Measurements from ENCODE around the gene LMBRD2. TPM values are rescaled to one million over a fixed set of nuclear protein-coding genes. Genes with fewer than 3 reads are reported as not detected.
A peak's percentile ranks its signal among the peaks of the same experiment; 100 is the strongest.

LMBRD2 gene
- total and polyA plus RNA-seq, 2 donors (not counting 1 experiment from before 2014, with no cell fraction given): 2.1 to 10.0 TPM

- H3K27ac ChIP-seq (ENCODE audit: low read length in 2 of 2): no peak overlapping the region
- no peaks in the 10 kb centered on the region for H3K4me1 ChIP-seq (ENCODE audit: control insufficient read depth in 2 of 2, insufficient read depth in 2 of 2, low read length in 2 of 2)
- WGBS (ENCODE audit: insufficient coverage): 100% methylated on average over 2 of the region's 4 CpGs
- H3K9me3 ChIP-seq (ENCODE audit: control extremely low read depth in 1 of 3, control insufficient read depth in 2 of 3, insufficient read depth in 1 of 3, low read length in 2 of 3): no peaks in the 10 kb centered on the region
- H3K4me3 ChIP-seq (ENCODE audit: control extremely low read depth in 1 of 5, extremely low read depth in 1 of 5, insufficient read depth in 1 of 5, low read depth in 2 of 5, low read length in 4 of 5): no peak overlapping the region
- CTCF ChIA-PET: no interaction called here
- intact Hi-C loops (cut with micrococcal nuclease): no loop called here
- Mint-ChIP-seq H3K9me3 (ENCODE audit: insufficient read depth) (no peaks in the 10 kb centered on the region), H3K27me3 (no peaks in the 10 kb centered on the region), H3K4me3 (no peak overlapping the region), H3K27ac (peak overlapping the region; percentile 6), H3K4me1 (peaks cover 9% of the 10 kb centered on the region)
- DNase-seq (no peak), ATAC-seq (ENCODE audit: low read depth) (no peak)
- peaks cover 4% of the 10 kb centered on the region for H4K20me1 ChIP-seq (ENCODE audit: control insufficient read depth, insufficient read depth, low read length, poor library complexity, severe bottlenecking)
- H3K27me3 ChIP-seq (replicated peaks in 1 of 4; ENCODE audit: control extremely low read depth in 1 of 4, control insufficient read depth in 3 of 4, insufficient read depth in 4 of 4, low read length in 3 of 4): no peaks in the 10 kb centered on the region
- H3K9ac ChIP-seq (ENCODE audit: low read length): no peak overlapping the region
- no peak for TF ChIP-seq CTCF (IDR thresholded peaks at IDR 0.05)
- peaks cover 47% of the 10 kb centered on the region for H3K79me2 ChIP-seq (ENCODE audit: control insufficient read depth, insufficient read depth, low read length)
- H3K36me3 ChIP-seq (replicated peaks in 1 of 2; ENCODE audit: control extremely low read depth in 1 of 2, control insufficient read depth in 1 of 2, extremely low read depth in 1 of 2, insufficient read depth in 2 of 2, low read length in 1 of 2): peaks cover 15 to 69% of the 10 kb centered on the region in 2 experiments
- H3K4me2 ChIP-seq (replicated peaks; ENCODE audit: low read depth, low read length, poor library complexity, severe bottlenecking): no peak overlapping the region
- no peak overlapping the region for H2AFZ ChIP-seq (ENCODE audit: insufficient read depth, low read depth, low read length, poor library complexity, severe bottlenecking)
- POLR2A ChIA-PET: no interaction called here
Observed at GRCh38 chr5:36161361-36161760, 9.7 kb upstream of the LMBRD2 start.

GRCh38 chr5:36160617-36161016, 8.9 kb upstream of the LMBRD2 start:
- Histone ChIP-seq H2AFZ (ENCODE audit: insufficient read depth, low read depth, low read length, poor library complexity, severe bottlenecking) (no peak overlapping the region), H3K36me3 (replicated peaks in 1 of 2; ENCODE audit: control extremely low read depth in 1 of 2, control insufficient read depth in 1 of 2, extremely low read depth in 1 of 2, insufficient read depth in 2 of 2, low read length in 1 of 2) (peaks cover 15 to 68% of the 10 kb centered on the region in 2 experiments), H3K79me2 (ENCODE audit: control insufficient read depth, insufficient read depth, low read length) (peaks cover 55% of the 10 kb centered on the region), H3K4me3 (ENCODE audit: control extremely low read depth in 1 of 5, extremely low read depth in 1 of 5, insufficient read depth in 1 of 5, low read depth in 2 of 5, low read length in 4 of 5) (no peak overlapping the region), H3K9me3 (ENCODE audit: control extremely low read depth in 1 of 3, control insufficient read depth in 2 of 3, insufficient read depth in 1 of 3, low read length in 2 of 3) (no peaks in the 10 kb centered on the region), H3K27me3 (replicated peaks in 1 of 4; ENCODE audit: control extremely low read depth in 1 of 4, control insufficient read depth in 3 of 4, insufficient read depth in 4 of 4, low read length in 3 of 4) (no peaks in the 10 kb centered on the region), H3K4me1 (ENCODE audit: control insufficient read depth in 2 of 2, insufficient read depth in 2 of 2, low read length in 2 of 2) (no peaks in the 10 kb centered on the region), H3K27ac (ENCODE audit: low read length in 2 of 2) (no peak overlapping the region), H4K20me1 (ENCODE audit: control insufficient read depth, insufficient read depth, low read length, poor library complexity, severe bottlenecking) (peaks cover 4% of the 10 kb centered on the region), H3K9ac (ENCODE audit: low read length) (no peak overlapping the region), H3K4me2 (replicated peaks; ENCODE audit: low read depth, low read length, poor library complexity, severe bottlenecking) (no peak overlapping the region)
- Mint-ChIP-seq H3K27ac (no peak overlapping the region), H3K27me3 (no peaks in the 10 kb centered on the region), H3K4me1 (peaks cover 9% of the 10 kb centered on the region), H3K9me3 (ENCODE audit: insufficient read depth) (no peaks in the 10 kb centered on the region), H3K4me3 (no peak overlapping the region)
- 100% methylated on average over 3 of the region's 3 CpGs for WGBS (ENCODE audit: insufficient coverage)
- TF ChIP-seq CTCF (IDR thresholded peaks at IDR 0.05): no peak
- TF ChIP-seq EZH2 (IDR thresholded peaks at IDR 0.05; ENCODE audit: borderline replicate concordance, insufficient read depth, low read depth, low read length, poor library complexity, severe bottlenecking): no peak
- ChIA-PET POLR2A (no interaction called here), CTCF (no interaction called here)
- ATAC-seq (ENCODE audit: low read depth) (no peak), DNase-seq (no peak)
- intact Hi-C loops (cut with micrococcal nuclease): no loop called here

Data from B cell (primary cell).